Body of pancreas (tissue), 4 donors: ENCODE data around the gene SPEM3.
A peak's percentile ranks its signal among the peaks of the same experiment; 100 is the strongest.

Source experiments
- CTCF ChIP-seq, 7 experiments: fragments of 450-650 bp in 4 of 7; fragments of 200-600 bp in 3 of 7; sonication (generic) in 3 of 7; IDR thresholded peaks; one replicate each; pipeline ENCODE4 v1.5.1; 2016 to 2019; ENCODE audit warnings: antibody characterized with exemption in 7 of 7
- POLR2A ChIP-seq, 3 donors: fragments of 450-650 bp; IDR thresholded peaks; one replicate each; pipeline ENCODE4 v1.6.1; 2016; ENCODE audit warnings: antibody characterized with exemption in 3 of 3, mild to moderate bottlenecking in 2 of 3

GRCh38 chr17:7435676-7436555, 7.3 kb downstream of the SPEM3 start:
- TF ChIP-seq POLR2A (IDR thresholded peaks at IDR 0.05) (peak in 2 of 3 donors; percentile 8 to 32), CTCF (IDR thresholded peaks at IDR 0.05) (peak in 2 of 7 experiments; percentile 3 to 27)
